Colon (tissue), 2 donors: Measurements from ENCODE around the gene PPARA.

ENCODE experiments used
- FAIRE-seq: peaks from 2 replicates; lab custom pipeline; 2012; peaks lifted over from hg19 to GRCh38; lab: Jason Lieb, UNC
- donor health status: control.
- donor health status: control.

Gene PPARA

GRCh38 chr22:46276563-46276962 lies 126.2 kb downstream of the PPARA start:
- FAIRE-seq, result no peak

DNA sequence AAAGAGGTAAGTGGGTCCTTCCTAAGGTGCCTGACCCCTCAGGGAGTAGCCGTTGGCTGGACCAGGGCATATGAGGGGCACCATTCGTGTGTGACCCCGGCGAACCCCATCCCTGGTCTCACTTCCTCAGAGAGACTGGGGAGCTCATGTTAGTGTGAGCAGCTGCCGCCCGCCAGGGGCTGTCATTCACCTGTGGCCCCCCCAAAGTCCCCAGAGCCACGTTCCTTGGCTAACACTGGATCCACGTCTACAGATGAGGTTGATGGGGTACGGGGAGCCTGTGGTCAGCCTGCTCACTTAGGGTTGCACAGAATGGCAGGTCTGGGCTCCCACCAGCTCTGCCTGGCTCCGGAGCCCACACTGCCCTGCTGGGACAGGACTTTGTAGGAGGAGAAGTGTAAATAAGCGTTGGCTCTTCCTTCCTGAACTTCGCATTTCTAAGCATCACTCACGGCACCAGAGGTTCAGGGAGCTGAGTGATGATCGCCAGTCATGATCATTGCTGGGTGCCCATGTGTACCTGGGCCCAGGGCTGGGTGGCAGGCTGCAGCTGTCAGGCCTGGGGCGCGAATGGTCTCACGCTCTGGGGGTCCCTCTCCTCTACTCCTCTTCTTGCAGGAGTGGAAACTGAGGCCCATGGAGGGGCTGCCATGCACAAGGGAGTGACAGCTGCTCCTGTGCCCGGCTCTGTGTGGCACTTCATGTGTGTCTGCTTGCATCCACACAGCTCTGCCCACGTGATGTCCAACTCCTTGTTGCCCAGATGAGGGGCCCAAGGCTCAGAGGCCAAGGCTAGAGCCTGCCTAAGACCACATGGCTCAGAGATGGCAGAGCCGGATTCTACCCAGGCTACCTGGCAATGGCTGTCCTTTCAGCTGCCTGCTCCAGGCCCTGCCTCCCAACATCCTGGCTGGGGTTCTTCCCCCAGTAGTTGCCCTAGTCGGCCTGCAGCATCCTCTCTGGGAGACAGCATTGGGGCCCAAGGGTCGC lies 128.6 kb downstream of the PPARA start:
- FAIRE-seq, result no peak

DNA sequence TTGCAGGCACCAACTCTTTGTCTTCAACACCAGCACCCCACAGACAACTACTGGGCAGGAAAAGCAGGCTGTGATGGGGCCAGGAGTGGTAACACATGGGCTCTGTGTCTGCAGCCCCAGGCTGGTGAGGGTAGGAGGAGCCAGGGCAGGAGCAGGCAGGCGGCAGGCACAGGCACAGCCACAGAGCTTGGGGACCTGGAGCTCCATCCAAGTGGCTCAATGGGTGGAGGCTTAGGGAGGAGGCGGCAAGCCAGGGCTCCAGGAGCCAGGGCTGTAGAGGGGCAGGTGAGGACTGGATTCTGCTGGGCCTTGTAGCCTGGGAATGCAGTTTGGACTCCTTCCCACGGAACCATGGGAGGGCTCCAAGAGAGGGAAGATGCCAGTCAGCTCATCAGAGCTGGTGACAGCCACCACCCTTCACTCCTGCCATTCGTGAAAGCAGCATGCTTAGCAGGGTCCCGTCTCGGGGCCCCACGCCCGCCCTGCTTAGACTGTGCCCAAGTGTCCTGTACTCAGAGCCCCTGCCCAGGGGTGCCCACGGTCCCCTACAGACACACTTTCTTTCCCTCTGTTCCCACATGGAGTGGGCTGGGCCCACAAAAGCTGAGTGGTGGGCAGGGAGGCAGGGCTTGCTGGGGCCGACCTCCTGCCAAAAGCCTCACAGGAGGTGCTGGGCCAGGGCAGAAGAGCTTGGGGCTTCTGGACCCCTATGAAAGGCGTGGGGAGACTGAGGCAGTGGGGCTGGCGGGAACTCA lies 129.9 kb downstream of the PPARA start:
- FAIRE-seq, result no peak

DNA sequence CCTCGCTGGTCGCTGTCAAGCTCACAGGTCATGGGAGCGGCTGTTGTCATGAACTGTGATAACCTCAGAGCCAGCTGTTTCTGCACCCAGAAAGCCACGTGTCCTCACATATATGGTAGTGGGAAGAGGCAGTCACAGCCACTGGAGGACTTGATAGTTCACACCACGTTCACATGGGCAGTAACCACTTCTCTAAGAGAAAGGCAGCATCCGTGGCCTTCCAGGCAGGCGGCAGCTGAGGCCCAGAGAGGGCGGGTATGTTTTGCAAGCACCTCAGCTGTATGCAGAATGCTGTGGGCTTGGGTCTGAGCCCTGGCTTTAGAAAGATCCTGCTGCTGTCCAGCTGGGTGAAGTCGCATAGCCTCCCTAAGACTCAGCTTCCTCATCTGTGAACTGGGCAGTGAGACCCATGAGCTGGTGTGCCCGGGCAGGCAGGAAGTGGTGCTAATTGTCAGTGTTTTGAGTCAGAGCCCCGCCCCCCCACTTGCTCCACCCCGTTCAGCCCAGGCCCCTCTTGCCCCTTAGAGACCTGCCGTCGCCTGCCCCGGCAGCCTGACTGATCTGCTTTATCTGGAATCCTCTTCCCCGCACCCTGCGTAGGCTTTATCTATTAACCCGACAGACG lies 130.8 kb downstream of the PPARA start:
- FAIRE-seq, result no peak

DNA sequence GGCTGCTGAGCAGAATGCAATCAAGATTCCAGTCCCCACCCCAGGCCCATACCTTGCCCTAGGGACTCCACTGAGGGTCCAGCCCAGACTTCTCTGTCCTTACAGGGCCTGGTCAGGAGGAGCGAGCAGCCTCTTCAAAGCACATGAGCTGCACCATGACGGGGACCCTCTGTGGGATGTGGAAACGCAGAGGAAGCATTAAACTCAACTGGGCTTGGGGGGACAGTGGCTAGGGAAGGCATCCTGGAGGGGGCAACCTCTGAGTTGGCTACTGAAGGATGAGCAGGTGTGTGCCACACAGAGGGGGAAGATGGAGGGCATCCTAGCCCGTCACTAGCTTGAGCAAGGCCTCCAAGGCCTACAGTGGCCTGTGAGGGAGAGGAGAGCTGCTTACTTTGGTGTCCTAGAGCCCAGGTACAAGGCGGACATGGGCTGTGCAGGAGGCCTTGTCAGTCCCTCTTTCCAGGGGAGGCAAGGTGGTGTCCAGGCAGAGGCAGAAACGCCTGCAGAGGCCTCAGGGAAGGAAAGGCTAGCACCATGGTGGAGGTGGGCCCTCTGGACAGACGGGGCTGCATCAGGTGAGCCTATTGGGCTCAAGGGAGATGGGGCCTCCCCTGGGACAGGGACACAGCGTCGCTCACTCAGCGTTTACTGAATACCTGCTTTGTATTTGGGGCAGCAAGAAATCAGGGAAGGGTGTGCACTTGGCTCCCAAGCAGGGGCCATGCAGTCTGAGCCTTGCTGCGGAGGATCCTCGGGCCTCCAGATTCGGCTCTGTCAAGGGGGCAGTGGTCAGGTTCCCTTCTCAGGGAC lies 131.7 kb downstream of the PPARA start:
- FAIRE-seq, result no peak

DNA sequence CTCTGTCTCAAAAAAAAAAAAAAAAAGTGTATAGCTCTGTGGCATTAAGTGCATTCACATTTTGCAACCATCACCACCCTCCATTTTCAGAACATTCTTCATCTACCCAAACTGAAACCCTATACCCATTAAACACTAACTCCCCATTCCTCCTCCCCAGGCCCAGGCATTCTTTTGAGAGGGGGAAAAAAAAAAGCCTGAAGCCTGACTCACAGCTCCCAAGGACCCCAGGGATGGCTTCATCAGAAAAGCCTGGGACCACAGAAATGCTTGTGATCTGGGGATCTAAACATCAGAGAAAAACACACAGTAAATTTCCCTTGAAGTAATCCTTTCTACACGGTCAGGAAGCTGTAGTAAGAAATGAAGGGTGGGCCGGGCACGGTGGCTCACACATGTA lies 135.7 kb downstream of the PPARA start:
- no peak for FAIRE-seq

- FAIRE-seq, result no peak
Observed at GRCh38 chr22:46286941-46287872, 136.9 kb downstream of the PPARA start.

GRCh38 chr22:46287873-46288751 lies 137.8 kb downstream of the PPARA start:
- FAIRE-seq, result no peak

- FAIRE-seq, result no peak
Observed at GRCh38 chr22:46288846-46289243, 138.5 kb downstream of the PPARA start.

DNA sequence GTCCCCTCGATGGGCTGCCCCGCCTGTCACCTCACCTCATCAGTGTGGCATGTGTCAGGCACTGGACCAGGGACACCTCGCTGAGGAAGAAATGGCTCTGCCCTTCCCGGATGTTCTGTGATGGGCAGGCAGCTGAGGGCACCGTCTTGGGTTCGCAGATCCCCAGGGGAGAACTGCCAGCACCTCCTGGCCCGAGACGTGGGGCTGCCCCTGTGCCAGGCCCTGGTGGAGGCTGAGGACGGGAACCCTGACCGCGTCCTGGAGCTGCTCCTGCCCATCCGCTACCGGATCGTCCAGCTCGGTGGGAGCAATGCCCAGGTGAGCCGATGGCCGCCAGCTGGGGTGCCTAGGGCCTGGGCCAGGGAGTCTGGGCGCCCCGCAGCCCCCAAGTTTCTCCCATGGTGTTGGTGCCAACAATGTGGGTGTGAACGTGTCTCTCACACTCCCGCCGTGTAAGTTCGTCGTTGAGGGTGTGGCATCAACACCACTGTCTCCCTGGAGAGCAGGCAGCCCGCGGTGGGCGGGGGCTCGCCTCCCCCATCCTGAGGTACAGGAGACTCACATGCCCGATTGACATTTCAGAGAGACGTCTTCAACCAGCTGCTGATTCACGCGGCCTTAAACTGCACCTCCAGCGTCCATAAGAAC lies 139.0 kb downstream of the PPARA start:
- no peak for FAIRE-seq

DNA sequence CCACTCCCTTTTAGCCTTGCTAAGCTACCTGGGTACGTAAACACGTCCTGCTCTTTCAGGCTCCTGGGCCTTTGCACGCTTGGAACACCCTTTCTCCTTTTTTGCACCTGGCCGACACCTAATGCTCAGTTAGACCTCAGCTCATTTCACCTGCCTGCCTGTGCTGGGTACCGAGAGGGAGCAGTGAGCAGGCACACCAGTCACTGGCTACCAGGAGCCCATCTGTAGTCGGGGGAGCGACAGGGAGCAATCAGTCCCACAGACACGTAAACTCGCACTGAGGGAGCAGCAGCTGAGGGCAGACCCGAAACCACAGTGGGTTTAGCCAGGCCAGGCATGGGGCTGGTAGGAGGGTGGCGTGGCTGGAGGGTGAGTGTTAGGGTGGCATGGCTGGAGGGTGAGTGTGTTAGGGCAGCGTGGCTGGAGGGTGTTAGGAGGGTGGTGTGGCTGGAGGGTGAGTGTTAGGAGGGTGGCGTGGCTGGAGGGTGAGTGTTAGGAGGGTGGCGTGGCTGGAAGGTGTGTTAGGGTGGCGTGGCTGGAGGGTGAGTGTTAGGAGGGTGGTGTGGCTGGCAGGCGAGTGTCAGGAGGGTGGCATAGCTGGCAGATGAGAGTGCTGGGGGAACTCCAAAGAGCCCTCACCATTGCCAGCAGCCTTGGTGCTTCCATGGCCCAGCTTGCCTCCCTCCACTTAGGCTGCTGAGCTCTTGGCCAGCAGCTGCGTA lies 140.0 kb downstream of the PPARA start:
- no peak for FAIRE-seq

- FAIRE-seq, result no peak
Observed at GRCh38 chr22:46290843-46291785, 140.8 kb downstream of the PPARA start.

- FAIRE-seq, result no peak
Observed at GRCh38 chr22:46292173-46292572, 141.8 kb downstream of the PPARA start.

GRCh38 chr22:46292732-46293131 lies 142.4 kb downstream of the PPARA start:
- no peak for FAIRE-seq
